B cell (primary cell): ENCODE results near the gene NPHS1. TPM values are rescaled to one million over a fixed set of nuclear protein-coding genes. Genes with fewer than 3 reads are reported as not detected.
A peak's percentile ranks its signal among the peaks of the same experiment; 100 is the strongest.

ENCODE experiments used
- ATAC-seq: fragments of 200-7000 bp; cut with Tn5 transposase; one replicate; pipeline ENCODE4 v1.10.0; 2021; ENCODE audit warnings: low read depth, mild to moderate bottlenecking, moderate number of reproducible peaks, moderate library complexity
- CTCF ChIA-PET: fragments of 350-600 bp; sonication (Branson Sonifier 250); formaldehyde crosslinking; loops from one replicate; lab custom pipeline; 2021; ENCODE audit warnings: antibody characterized with exemption, inconsistent platforms; lab: Charles Lee
- POLR2A ChIA-PET: fragments of 350-600 bp; sonication (Branson Sonifier 250); formaldehyde crosslinking; loops from one replicate; lab custom pipeline; 2021; ENCODE audit warnings: antibody characterized with exemption; lab: Charles Lee
- DNase-seq: peaks from one replicate; pipeline ENCODE4 v3.0.0; 2013
- H2AFZ ChIP-seq: 2 replicates; pipeline ENCODE4 v1.6.1; 2012; ENCODE audit warnings: mild to moderate bottlenecking, low read depth, low read length; ENCODE audit not compliant: insufficient read depth, poor library complexity, severe bottlenecking
- H3K27ac ChIP-seq, 2 donors: 1 replicate in 1 of 2; 2 replicates in 1 of 2; pipeline ENCODE4 v1.5.1; 2012 to 2013; ENCODE audit warnings: low read length in 2 of 2, mild to moderate bottlenecking in 2 of 2, moderate library complexity in 1 of 2
- H3K27me3 ChIP-seq, 4 experiments: fragments of 200-600 bp in 1 of 4; sonication (generic) in 1 of 4; replicated peaks in 1 of 4; 1 replicate in 2 of 4; 2 replicates in 2 of 4; pipeline versions ENCODE4 v1.6.1 to v1.7.0; 2013 to 2016; ENCODE audit warnings: low read length in 3 of 4, mild to moderate bottlenecking in 2 of 4, mixed read lengths in 1 of 4, moderate library complexity in 1 of 4; ENCODE audit not compliant: insufficient read depth in 4 of 4, control insufficient read depth in 3 of 4; ENCODE audit errors: control extremely low read depth in 1 of 4
- H3K36me3 ChIP-seq, 2 experiments: replicated peaks in 1 of 2; 1 replicate in 1 of 2; 2 replicates in 1 of 2; pipeline versions ENCODE4 v1.6.1 to v1.7.1; 2013; ENCODE audit warnings: low read length in 1 of 2; ENCODE audit not compliant: insufficient read depth in 2 of 2, control insufficient read depth in 1 of 2; ENCODE audit errors: control extremely low read depth in 1 of 2, extremely low read depth in 1 of 2
- H3K4me1 ChIP-seq, 2 donors: fragments of 200-600 bp in 1 of 2; sonication (generic) in 1 of 2; 1 replicate in 1 of 2; 2 replicates in 1 of 2; pipeline versions ENCODE4 v1.5.1 to v1.6.1; 2013 to 2017; ENCODE audit warnings: low read length in 2 of 2; ENCODE audit not compliant: control insufficient read depth in 2 of 2, insufficient read depth in 2 of 2
- H3K4me2 ChIP-seq: replicated peaks from 2 replicates; pipeline ENCODE3; 2012; ENCODE audit warnings: mild to moderate bottlenecking, low read depth, low read length; ENCODE audit not compliant: poor library complexity, severe bottlenecking
- H3K4me3 ChIP-seq, 5 experiments: fragments of 200-600 bp in 1 of 5; sonication (generic) in 1 of 5; 1 replicate in 3 of 5; 2 replicates in 2 of 5; pipeline versions ENCODE4 v1.5.1 to v1.7.0; 2011 to 2016; ENCODE audit warnings: low read length in 4 of 5, mild to moderate bottlenecking in 4 of 5, low read depth in 2 of 5, control low read depth in 1 of 5, moderate library complexity in 1 of 5; ENCODE audit not compliant: insufficient read depth in 1 of 5; ENCODE audit errors: control extremely low read depth in 1 of 5, extremely low read depth in 1 of 5
- H3K79me2 ChIP-seq: fragments of 200-600 bp; sonication (generic); one replicate; pipeline ENCODE4 v1.6.0; 2016; ENCODE audit warnings: low read length; ENCODE audit not compliant: control insufficient read depth, insufficient read depth
- H3K9ac ChIP-seq: fragments of 200-600 bp; sonication (generic); 2 replicates; pipeline ENCODE4 v1.6.1; 2017; ENCODE audit warnings: mild to moderate bottlenecking, low read length, moderate library complexity
- H3K9me3 ChIP-seq, 3 donors: one replicate each; pipeline versions ENCODE4 v1.6.1 to v1.7.1; 2013; ENCODE audit warnings: low read length in 2 of 3; ENCODE audit not compliant: control insufficient read depth in 2 of 3, insufficient read depth in 1 of 3; ENCODE audit errors: control extremely low read depth in 1 of 3
- H4K20me1 ChIP-seq: 2 replicates; pipeline ENCODE4 v1.6.0; 2012; ENCODE audit warnings: mild to moderate bottlenecking, low read length; ENCODE audit not compliant: insufficient read depth, control insufficient read depth, poor library complexity, severe bottlenecking
- H3K27ac Mint-ChIP-seq: one replicate; pipeline ENCODE4 v1.8.0; 2021; ENCODE audit warnings: mixed read lengths
- H3K27me3 Mint-ChIP-seq: one replicate; pipeline ENCODE4 v1.8.0; 2021; ENCODE audit warnings: mixed read lengths
- H3K4me1 Mint-ChIP-seq: one replicate; pipeline ENCODE4 v1.8.0; 2021; ENCODE audit warnings: mixed read lengths
- H3K4me3 Mint-ChIP-seq: one replicate; pipeline ENCODE4 v1.8.0; 2021; ENCODE audit warnings: mixed read lengths
- H3K9me3 Mint-ChIP-seq: one replicate; pipeline ENCODE4 v1.8.0; 2022; ENCODE audit warnings: mixed read lengths; ENCODE audit not compliant: insufficient read depth
- EZH2 ChIP-seq: IDR thresholded peaks from 2 replicates; pipeline ENCODE4 v1.6.1; 2012; ENCODE audit warnings: borderline replicate concordance, low read depth, mild to moderate bottlenecking, moderate library complexity, low read length; ENCODE audit not compliant: insufficient read depth, poor library complexity, severe bottlenecking
- WGBS: methylation state at CpG from one replicate; pipeline ENCODE4 v1.1.5; 2013; ENCODE audit warnings: missing lambda C conversion rate; ENCODE audit not compliant: insufficient coverage; 5-methylcytosine and 5-hydroxymethylcytosine counted together
- intact Hi-C: fragments of 100-400 bp; cut with micrococcal nuclease; formaldehyde crosslinking; loops from one replicate; pipeline ENCODE4 v1.10.0; 2022
- polyA plus RNA-seq: library from polyadenylated mRNA; depleted of rRNA; stranded (reverse); fragments of >200 nt; gene quantifications from 2 replicates; pipeline ENCODE4 v1.2.3, GENCODE V29; 2012
- total RNA-seq, 2 donors: library from RNA; stranded (reverse); fragments of 120-200 nt in 1 of 2; gene quantifications; 1 replicate in 1 of 2; 2 replicates in 1 of 2; pipeline versions ENCODE4 v1.2.3 to v1.2.4, GENCODE V29; 2013 to 2022
- TF ChIP-seq, protein P1 (sequence below): fragments of 200-600 bp; IDR thresholded peaks from one replicate; pipeline ENCODE4 v1.8.0; 2022; ENCODE audit warnings: antibody characterized with exemption, mild to moderate bottlenecking

Gene NPHS1
- total and polyA plus RNA-seq, 2 donors (not counting 1 experiment from before 2014, with no cell fraction given), result not detected

DNA sequence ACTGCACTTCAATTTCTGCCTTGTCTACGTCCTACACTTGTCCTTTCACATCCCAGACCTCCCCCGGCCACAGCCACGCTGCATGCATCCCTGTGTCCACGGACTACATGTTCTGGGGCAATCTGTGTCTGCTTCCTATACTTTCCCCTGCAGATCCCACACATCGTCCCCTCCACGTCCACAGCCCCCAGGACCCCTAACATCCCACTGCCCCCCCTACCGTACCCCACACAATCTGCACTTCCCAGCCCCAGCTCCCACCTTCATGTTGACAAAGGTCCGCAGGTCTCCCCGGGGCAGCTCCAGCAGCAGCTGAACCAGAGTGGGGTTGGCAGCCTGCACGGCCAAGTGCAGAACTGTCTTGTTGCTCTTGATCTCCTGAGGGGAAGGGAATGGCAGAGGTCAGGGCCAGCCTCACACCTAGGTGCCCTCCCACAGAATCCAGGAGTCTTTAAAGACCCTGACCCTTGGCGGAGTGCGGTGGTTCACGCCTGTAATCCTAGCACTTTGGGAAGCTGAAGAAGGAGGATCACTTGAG, 37.9 kb upstream of the NPHS1 start:
- H3K4me1 ChIP-seq, result no peaks in the 10 kb centered on the region
- no peak for ATAC-seq
- H3K27me3 Mint-ChIP-seq, result no peaks in the 10 kb centered on the region
- no peak overlapping the region for H3K27ac ChIP-seq
- 95% methylated on average over 9 of the region's 13 CpGs for WGBS
- intact Hi-C loops, result no loop called here
- no peak overlapping the region for H3K4me3 ChIP-seq
- peak overlapping the region; percentile 37 for H3K27ac Mint-ChIP-seq
- H3K4me1 Mint-ChIP-seq, result peaks cover 12% of the 10 kb centered on the region
- H3K9me3 ChIP-seq, result no peaks in the 10 kb centered on the region
- H3K9me3 Mint-ChIP-seq, result no peaks in the 10 kb centered on the region
- ChIA-PET CTCF (interaction anchor here (1.0 to 1.2 kb wide), 2 partner anchors 41 to 42 kb away, joined by 3 to 4 read pairs; no protein-coding TSS in a partner anchor), POLR2A (interaction anchor here (1.1 kb wide), 1 partner anchor 51 kb away, joined by 4 read pairs; no protein-coding TSS in a partner anchor)
- H3K27me3 ChIP-seq, result no peaks in the 10 kb centered on the region
- H2AFZ ChIP-seq, result no peak overlapping the region
- peaks cover 12 to 81% of the 10 kb centered on the region in 2 experiments for H3K36me3 ChIP-seq
- H3K4me2 ChIP-seq, result no peak overlapping the region
- peaks cover 85% of the 10 kb centered on the region for H4K20me1 ChIP-seq
- DNase-seq, result no peak
- peaks cover 11% of the 10 kb centered on the region for H3K79me2 ChIP-seq
- no peak overlapping the region for H3K9ac ChIP-seq
- H3K4me3 Mint-ChIP-seq, result no peak overlapping the region
- TF ChIP-seq EZH2, result no peak
- TF ChIP-seq, protein P1, sequence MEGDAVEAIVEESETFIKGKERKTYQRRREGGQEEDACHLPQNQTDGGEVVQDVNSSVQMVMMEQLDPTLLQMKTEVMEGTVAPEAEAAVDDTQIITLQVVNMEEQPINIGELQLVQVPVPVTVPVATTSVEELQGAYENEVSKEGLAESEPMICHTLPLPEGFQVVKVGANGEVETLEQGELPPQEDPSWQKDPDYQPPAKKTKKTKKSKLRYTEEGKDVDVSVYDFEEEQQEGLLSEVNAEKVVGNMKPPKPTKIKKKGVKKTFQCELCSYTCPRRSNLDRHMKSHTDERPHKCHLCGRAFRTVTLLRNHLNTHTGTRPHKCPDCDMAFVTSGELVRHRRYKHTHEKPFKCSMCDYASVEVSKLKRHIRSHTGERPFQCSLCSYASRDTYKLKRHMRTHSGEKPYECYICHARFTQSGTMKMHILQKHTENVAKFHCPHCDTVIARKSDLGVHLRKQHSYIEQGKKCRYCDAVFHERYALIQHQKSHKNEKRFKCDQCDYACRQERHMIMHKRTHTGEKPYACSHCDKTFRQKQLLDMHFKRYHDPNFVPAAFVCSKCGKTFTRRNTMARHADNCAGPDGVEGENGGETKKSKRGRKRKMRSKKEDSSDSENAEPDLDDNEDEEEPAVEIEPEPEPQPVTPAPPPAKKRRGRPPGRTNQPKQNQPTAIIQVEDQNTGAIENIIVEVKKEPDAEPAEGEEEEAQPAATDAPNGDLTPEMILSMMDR, result no peak

DNA sequence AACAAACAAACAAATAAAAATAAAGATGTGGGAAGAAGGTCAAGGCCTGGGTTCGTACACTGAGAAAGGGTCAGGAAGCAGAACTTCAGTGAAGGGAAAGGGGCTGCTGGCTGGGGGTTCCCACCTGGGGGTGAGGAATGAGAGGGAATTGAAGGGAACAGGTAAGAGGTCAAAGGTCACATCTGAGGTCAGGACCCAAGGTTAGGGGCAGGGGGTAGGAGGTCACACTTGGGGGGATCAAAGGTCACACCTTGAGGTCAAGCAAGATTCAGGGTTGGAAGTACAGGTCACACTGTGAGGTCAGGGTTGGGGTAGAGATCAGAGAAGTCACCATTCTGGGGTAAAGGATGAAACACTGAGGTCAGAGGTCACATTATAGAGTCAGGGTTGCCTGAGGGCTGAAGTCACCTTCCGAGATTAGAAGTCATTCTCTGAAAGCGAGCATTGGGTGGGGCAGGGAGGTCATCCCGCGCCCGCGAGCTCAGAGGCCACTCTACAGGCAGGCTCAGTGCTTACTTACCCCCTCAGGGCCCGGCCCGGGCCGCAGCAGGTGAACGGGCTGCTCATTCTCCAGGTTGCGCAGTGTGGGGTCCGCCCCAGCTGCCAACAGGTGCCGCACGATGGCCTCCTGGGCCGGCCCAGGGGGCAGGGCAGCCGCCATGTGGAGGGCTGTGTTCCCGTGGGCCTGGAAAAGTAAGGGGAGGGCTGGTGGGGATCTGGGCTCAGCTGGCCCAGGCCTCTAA, 37.2 kb upstream of the NPHS1 start:
- TF ChIP-seq, protein P1, result no peak
- no peak for TF ChIP-seq EZH2
- Histone ChIP-seq H3K4me3 (no peak overlapping the region), H3K4me1 (no peaks in the 10 kb centered on the region), H3K79me2 (peaks cover 6% of the 10 kb centered on the region), H4K20me1 (peaks cover 81% of the 10 kb centered on the region), H3K27ac (no peak overlapping the region), H3K4me2 (no peak overlapping the region), H3K9ac (no peak overlapping the region), H3K27me3 (no peaks in the 10 kb centered on the region), H2AFZ (no peak overlapping the region), H3K9me3 (no peaks in the 10 kb centered on the region), H3K36me3 (peaks cover 12 to 75% of the 10 kb centered on the region in 2 experiments)
- DNase-seq (peak; percentile 65), ATAC-seq (no peak)
- WGBS, result 97% methylated on average over 13 of the region's 18 CpGs
- no peaks in the 10 kb centered on the region for H3K9me3 Mint-ChIP-seq
- ChIA-PET CTCF (interaction anchor here (1.0 kb wide), 1 partner anchor 43 kb away, joined by 3 read pairs; no protein-coding TSS in a partner anchor), POLR2A (interaction anchor here (0.6 to 1.1 kb wide), 3 partner anchors 16 to 52 kb away, joined by 3 to 4 read pairs (median 3); no protein-coding TSS in a partner anchor)
- H3K4me3 Mint-ChIP-seq, result no peak overlapping the region
- H3K4me1 Mint-ChIP-seq, result peaks cover 11% of the 10 kb centered on the region
- intact Hi-C loops, result no loop called here
- H3K27me3 Mint-ChIP-seq, result no peaks in the 10 kb centered on the region
- H3K27ac Mint-ChIP-seq, result peak overlapping the region; percentile 29
